Prostate gland (tissue), 2 donors: ENCODE measurements around the gene SLC35G2. TPM values are rescaled to one million over a fixed set of nuclear protein-coding genes. Genes with fewer than 3 reads are reported as not detected.

Experiments used
- DNase-seq: peaks from one replicate; pipeline ENCODE4 v3.0.0-alpha.2; 2019; ENCODE audit warnings: low spot score
- H3K27ac ChIP-seq, 2 donors: fragments of 200-600 bp; sonication (generic); 2 replicates each; pipeline ENCODE4 v1.5.1; 2017 to 2019
- H3K27me3 ChIP-seq: fragments of 200-600 bp; sonication (generic); replicated peaks from 2 replicates; pipeline ENCODE4 v1.5.1; 2019; ENCODE audit not compliant: insufficient read depth
- H3K36me3 ChIP-seq, 2 donors: fragments of 200-600 bp; sonication (generic); 1 replicate in 1 of 2; 2 replicates in 1 of 2; pipeline versions ENCODE4 v1.5.1 to v1.8.1; 2017 to 2019
- H3K4me1 ChIP-seq: fragments of 200-600 bp; sonication (generic); replicated peaks from 2 replicates; pipeline ENCODE4 v1.5.1; 2019
- H3K4me3 ChIP-seq, 2 donors: fragments of 200-600 bp; sonication (generic); 2 replicates each; pipeline ENCODE4 v1.5.1; 2017 to 2019
- H3K9me3 ChIP-seq: fragments of 200-600 bp; sonication (generic); 2 replicates; pipeline ENCODE4 v1.5.1; 2017
- CTCF ChIP-seq, 4 experiments: fragments of 200-600 bp in 2 of 4; fragments of 450-650 bp in 2 of 4; sonication (generic) in 2 of 4; IDR thresholded peaks; 1 replicate in 3 of 4; 2 replicates in 1 of 4; pipeline ENCODE4 v1.5.1; 2016 to 2019; ENCODE audit warnings: antibody characterized with exemption in 4 of 4, mild to moderate bottlenecking in 2 of 4, moderate library complexity in 2 of 4
- POLR2A ChIP-seq: fragments of 450-650 bp; IDR thresholded peaks from one replicate; pipeline ENCODE4 v1.6.1; 2016; ENCODE audit warnings: antibody characterized with exemption, mild to moderate bottlenecking
- POLR2AphosphoS5 ChIP-seq: sonication (generic); formaldehyde crosslinking; IDR thresholded peaks from one replicate; pipeline ENCODE4 v1.6.1; 2017; ENCODE audit warnings: antibody characterized with exemption
- WGBS: methylation state at CpG from one replicate; pipeline ENCODE4 v1.1.5; 2018; 5-methylcytosine and 5-hydroxymethylcytosine counted together
- intact Hi-C: fragments of 100-400 bp; cut with DNase I; formaldehyde crosslinking; loops from one replicate; pipeline ENCODE4 v1.14.2; 2022
- total RNA-seq, 2 donors: library from RNA; depleted of rRNA; stranded (reverse); fragments of >200 nt; gene quantifications; one replicate each; pipeline ENCODE4 v1.1.0, GENCODE V29; 2016

Gene SLC35G2
- total RNA-seq, 2 donors from 2014 or later = 2.9 to 17.4 TPM

- DNase-seq = no peak
- Histone ChIP-seq H3K4me1 (no peaks in the 10 kb centered on the region), H3K4me3 (no peak overlapping the region), H3K27ac (no peak overlapping the region), H3K9me3 (no peaks in the 10 kb centered on the region), H3K36me3 (no peaks in the 10 kb centered on the region), H3K27me3 (no peaks in the 10 kb centered on the region)
- intact Hi-C loops = no loop called here
- TF ChIP-seq CTCF (IDR thresholded peaks at IDR 0.05) (no peak), POLR2A (no peak), POLR2AphosphoS5 (no peak)
- WGBS = 28% methylated on average over 1 of the region's 1 CpG
These were observed 20.0 kb downstream of the SLC35G2 start for GRCh38 chr3:136838641-136839555.

- intact Hi-C loops = no loop called here
- Histone ChIP-seq H3K9me3 (no peaks in the 10 kb centered on the region), H3K27me3 (no peaks in the 10 kb centered on the region), H3K4me1 (no peaks in the 10 kb centered on the region), H3K4me3 (no peak overlapping the region), H3K27ac (no peak overlapping the region), H3K36me3 (no peaks in the 10 kb centered on the region)
- no peak for TF ChIP-seq POLR2AphosphoS5
- no peak for TF ChIP-seq CTCF (IDR thresholded peaks at IDR 0.05)
- no peak for DNase-seq
These were observed 20.6 kb downstream of the SLC35G2 start for GRCh38 chr3:136839556-136839931.

DNA sequence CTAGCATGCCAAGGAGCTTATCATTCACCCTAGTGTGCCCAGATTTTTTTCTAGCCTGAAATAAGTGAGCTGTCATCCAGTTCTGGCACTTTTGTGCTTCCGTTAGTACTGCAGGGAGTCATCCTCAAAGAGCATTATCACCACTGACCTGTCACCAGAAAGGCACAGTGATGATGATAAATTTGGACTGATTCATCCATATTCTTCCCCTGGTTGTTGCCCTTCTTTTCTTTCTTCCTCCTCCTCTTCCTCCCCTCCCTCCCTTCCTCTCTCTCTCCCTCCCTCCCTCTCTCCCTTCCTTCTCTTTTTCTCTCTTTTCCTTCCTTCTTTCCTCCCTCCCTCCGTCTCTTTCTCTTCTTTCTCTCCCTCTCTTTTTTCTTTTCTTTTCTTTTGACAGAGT is 21.3 kb downstream of the SLC35G2 start:
- Histone ChIP-seq H3K27me3 (no peaks in the 10 kb centered on the region), H3K36me3 (no peaks in the 10 kb centered on the region), H3K9me3 (no peaks in the 10 kb centered on the region), H3K4me3 (no peak overlapping the region), H3K4me1 (no peaks in the 10 kb centered on the region), H3K27ac (no peak overlapping the region)
- intact Hi-C loops = no loop called here
- TF ChIP-seq POLR2A (no peak), POLR2AphosphoS5 (no peak), CTCF (IDR thresholded peaks at IDR 0.05) (no peak)
- no peak for DNase-seq
- 88% methylated on average over 2 of the region's 2 CpGs for whole genome bisulfite sequencing

- Histone ChIP-seq H3K36me3 (no peaks in the 10 kb centered on the region), H3K4me1 (no peaks in the 10 kb centered on the region), H3K4me3 (no peak overlapping the region), H3K27me3 (no peaks in the 10 kb centered on the region), H3K27ac (no peak overlapping the region), H3K9me3 (no peaks in the 10 kb centered on the region)
- no peak for DNase-seq
- 96% methylated on average over 1 of the region's 1 CpG for WGBS
- intact Hi-C loops = no loop called here
- TF ChIP-seq CTCF (IDR thresholded peaks at IDR 0.05) = no peak
- TF ChIP-seq POLR2A = no peak
- no peak for TF ChIP-seq POLR2AphosphoS5
These were observed 23.4 kb downstream of the SLC35G2 start for GRCh38 chr3:136842294-136842693.

DNA sequence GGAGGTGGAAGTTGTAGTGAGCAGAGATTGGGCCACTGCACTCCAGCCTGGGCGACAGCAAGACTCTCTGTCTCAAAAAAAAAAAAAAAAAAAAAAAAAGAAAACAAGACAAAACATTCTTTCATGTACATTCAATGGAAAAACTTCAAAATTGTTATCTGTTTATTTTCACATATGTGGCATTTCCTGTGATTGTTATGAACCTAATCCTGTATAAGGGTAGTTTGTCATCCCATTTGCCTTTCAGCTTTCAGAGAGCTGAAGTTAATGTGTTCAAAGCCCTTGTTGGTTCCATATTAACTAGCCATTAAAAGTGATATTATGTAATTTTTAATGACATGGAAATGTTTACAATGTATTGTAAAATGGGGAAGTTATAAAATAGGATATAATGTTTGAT is 25.8 kb downstream of the SLC35G2 start:
- H3K4me1 ChIP-seq = no peaks in the 10 kb centered on the region
- no peak overlapping the region for H3K27ac ChIP-seq
- no peak overlapping the region for H3K4me3 ChIP-seq
- no peaks in the 10 kb centered on the region for H3K36me3 ChIP-seq
- no peaks in the 10 kb centered on the region for H3K9me3 ChIP-seq
- no peak for TF ChIP-seq CTCF (IDR thresholded peaks at IDR 0.05)
- no peak for TF ChIP-seq POLR2A
- no peak for TF ChIP-seq POLR2AphosphoS5
- no peaks in the 10 kb centered on the region for H3K27me3 ChIP-seq
- WGBS = 89% methylated on average over 1 of the region's 1 CpG
- DNase-seq = no peak
- intact Hi-C loops = no loop called here
